C4-2B (cell line): Measurements from ENCODE around the gene VCP.

Source experiments
- H3K27ac ChIP-seq: fragments of 450-650 bp; 2 replicates; pipeline ENCODE4 v1.5.1; 2017
- ZFX ChIP-seq: fragments of 450-650 bp; IDR thresholded peaks from 2 replicates; pipeline ENCODE4 v1.6.1; 2017
- TF ChIP-seq, protein P1 (sequence below): fragments of 450-650 bp; conservative IDR thresholded peaks from 2 replicates; pipeline ENCODE4 v1.5.1; 2017; ENCODE audit warnings: mild to moderate bottlenecking

VCP gene

DNA sequence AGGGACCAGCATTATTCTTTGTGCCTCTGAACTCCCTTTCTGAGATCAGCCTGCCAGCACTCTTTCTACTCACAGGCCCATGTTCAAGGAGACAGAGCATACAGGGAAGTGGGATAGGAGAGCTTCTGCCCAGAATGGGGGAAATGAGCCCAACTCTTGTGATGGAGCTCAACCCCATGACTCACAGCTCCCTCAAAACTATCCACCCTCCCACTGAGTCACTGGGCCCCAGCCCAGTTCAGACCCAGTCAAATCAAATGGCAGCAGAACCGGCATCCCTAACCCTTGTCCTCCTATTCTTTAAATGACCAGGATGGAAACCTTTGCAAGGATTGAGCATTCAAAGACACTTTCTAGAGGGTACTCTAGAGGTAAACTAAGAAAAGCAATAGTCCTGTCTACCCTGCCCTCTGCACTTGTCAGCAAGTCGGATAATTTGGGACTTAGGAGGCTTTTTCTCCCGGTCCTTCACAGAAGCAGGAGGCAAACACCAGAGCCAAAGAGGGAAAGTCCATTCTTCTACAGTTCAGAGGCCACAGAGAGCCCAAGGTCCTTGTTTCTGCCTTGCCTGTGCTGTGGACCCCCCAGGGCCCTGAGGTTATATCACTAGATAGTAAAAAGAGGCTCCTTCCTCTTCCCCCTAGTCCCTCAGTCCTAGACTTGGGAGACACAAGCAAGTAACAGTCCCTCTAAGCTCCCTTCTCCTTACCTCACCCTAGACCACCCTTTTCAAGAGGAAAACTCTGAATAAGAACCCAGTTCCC, 40.0 kb upstream of the VCP start:
- no peak overlapping the region for H3K27ac ChIP-seq
- TF ChIP-seq, protein P1, sequence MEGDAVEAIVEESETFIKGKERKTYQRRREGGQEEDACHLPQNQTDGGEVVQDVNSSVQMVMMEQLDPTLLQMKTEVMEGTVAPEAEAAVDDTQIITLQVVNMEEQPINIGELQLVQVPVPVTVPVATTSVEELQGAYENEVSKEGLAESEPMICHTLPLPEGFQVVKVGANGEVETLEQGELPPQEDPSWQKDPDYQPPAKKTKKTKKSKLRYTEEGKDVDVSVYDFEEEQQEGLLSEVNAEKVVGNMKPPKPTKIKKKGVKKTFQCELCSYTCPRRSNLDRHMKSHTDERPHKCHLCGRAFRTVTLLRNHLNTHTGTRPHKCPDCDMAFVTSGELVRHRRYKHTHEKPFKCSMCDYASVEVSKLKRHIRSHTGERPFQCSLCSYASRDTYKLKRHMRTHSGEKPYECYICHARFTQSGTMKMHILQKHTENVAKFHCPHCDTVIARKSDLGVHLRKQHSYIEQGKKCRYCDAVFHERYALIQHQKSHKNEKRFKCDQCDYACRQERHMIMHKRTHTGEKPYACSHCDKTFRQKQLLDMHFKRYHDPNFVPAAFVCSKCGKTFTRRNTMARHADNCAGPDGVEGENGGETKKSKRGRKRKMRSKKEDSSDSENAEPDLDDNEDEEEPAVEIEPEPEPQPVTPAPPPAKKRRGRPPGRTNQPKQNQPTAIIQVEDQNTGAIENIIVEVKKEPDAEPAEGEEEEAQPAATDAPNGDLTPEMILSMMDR = no peak
- TF ChIP-seq ZFX = no peak

DNA sequence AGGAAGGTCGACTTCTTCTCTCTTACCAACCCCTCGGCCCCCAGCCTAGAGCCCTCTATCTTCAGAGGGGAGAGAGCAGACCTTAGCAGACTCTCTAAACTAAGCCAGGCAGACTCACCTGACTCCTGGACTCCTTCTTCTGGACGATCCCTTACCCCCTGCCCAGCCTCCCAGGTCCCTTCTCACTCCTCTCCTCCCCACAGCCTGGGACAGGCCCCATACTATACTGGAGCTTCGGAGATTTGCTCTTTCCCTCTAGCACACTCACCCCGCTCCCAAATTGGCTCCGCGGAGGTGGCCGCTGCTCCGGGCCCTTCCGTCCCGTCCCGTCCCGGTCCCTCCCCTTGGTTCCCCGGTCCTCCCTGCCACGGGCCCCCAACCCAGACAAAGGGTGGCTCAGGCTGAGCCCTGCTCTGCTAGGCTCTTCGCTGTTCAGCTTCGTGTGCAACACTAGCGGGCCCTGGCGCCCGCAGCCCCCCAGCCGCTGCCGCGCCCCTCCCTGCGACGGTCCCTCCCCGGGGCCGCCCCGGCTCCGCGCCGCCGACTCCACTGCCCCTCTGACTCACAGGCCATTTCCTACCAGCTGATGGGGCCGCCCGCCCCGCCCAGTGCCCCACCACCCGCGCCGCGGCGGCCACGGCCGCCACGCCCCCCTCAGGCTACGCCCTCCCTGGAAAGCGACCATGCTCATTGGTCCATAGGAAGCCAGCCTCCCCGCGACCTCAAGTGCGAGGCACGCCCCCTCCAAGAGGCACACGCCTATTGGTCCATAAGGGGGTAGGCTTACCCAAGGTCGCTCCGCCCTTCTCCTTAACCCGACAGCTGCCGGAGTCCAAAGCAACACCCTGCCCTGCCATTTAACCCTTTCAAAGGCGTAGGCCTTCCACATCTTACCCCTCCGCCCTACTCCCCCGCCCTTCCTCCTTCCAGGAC, 38.8 kb upstream of the VCP start:
- no peak for TF ChIP-seq ZFX
- TF ChIP-seq, protein P1 = no peak
- peak overlapping the region; percentile 39 for H3K27ac ChIP-seq

DNA sequence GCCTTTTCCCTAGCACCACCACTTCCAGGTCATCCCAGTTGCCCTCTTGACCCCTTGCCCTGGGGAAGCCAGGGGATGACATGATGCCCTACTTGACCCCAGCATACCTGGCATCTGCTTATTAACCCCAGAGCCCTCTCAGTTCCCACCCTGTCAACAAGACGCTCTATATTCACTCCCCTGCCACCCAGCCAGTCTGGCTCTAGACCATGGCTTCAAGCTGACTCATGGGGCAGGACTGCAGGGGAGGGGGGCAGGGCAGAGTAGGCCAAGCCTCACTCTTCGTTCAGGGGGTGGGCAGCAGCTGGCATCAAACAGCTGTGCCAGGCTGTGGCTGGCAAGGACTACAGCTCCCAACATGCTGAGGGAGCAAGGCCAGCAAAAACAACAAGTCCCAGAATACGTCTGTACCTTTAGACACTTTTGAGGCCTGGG, 37.9 kb upstream of the VCP start:
- TF ChIP-seq, protein P1 = no peak
- TF ChIP-seq ZFX = no peak
- H3K27ac ChIP-seq = no peak overlapping the region

DNA sequence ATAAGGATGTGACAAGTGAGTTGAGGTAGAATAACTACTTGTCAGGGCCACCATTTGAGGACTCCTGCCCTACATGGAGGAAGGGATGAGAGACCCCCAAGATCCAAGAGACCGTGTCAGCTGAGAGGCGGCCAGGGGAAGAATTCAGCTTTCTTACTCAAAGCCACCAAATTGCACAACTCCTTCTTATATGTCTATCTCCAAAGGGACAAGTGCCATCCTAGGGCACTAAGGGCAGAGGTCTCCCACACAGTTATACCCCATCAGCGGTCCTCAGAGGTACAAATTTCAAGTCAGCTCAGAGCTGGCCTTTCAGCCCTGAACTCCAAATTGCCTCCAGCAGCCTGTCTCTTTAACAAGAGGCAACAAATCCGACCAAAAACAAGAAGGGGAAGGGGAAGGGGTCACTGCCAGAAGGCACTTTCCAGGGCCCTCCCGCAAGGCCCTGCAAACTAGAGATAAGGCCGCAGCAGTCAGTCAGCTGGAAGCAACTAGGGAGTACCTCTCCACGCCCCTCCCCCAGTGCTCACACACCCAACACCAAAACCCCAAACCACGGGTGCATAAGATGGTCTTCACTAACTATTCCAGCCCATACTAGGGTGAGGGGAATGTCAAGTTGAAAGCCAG, 36.6 kb upstream of the VCP start:
- no peak overlapping the region for H3K27ac ChIP-seq
- TF ChIP-seq, protein P1 = no peak

DNA sequence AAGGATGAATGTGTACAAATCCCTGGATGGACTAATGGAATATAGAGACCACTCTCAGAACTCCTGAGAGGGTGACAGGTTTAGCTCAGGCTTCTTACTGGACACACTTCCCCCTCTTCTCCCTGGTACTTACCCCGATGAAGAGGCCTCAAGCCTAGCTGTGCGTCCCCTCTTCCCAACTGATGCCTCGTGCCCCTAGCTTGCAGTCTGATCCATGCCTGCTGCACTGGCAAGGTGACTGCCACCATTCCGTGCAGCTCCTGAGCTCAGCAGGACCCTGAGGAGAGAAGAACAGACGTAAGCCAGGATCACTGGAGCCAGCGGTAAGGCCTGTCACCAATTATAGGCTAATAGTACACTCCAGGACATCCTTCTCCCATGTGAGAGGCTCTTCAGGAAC, 36.0 kb upstream of the VCP start:
- no peak overlapping the region for H3K27ac ChIP-seq
- TF ChIP-seq, protein P1 = no peak
- no peak for TF ChIP-seq ZFX

DNA sequence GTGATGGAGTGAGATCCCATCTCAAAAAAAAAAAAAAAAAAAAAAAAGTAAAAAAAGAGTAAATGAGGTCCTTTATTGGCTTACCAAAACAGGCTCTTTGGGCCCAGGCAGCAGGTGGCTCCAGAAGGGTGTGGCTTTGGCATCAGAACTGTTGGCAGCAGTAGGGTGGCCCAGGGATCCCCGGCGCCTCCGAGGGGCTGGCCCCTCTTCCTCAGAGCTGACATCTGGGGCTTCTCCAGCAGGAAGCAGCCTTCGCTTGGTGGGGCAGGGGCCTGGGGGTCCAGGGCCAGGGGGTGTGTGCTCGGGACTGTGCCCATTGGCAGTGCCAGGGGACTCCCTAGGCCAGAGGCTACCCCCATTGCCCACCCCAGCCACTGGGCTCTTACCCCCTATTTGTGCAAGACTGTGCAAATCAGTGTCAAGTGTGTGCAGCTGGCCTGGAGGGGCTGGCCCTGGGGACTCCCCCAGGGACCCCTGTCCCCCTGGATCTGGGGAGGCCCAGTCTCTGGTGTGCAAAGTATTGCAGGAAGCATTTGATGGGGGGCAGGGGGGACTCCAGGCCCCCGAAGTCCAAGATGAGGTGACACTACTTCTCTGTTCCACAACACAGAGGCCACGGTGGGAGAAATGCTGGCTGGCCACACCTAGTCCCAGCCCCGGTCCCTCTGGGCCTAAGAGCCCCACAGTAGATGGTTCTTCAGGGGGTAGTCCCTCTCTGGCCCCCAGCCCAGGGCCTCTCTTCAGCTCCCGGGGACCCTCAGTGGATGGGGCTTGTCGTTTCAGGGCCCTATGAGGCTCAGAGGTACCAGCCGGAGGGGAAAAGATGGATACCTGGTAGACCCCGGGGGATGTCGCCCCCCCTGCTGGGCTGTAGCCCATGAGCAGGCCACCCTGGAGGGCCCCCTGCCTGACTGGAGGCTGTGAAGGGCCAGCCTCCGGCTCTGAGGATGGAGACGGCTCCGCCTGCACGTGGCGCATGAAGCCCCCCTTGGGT, 35.2 kb upstream of the VCP start:
- no peak for TF ChIP-seq ZFX
- TF ChIP-seq, protein P1 = no peak
- H3K27ac ChIP-seq = no peak overlapping the region
